Stimulated activated CD8-positive, alpha-beta memory T cell treated with anti-CD3 and anti-CD28 coated beads, Interleukin-4, amount 100 ng/mL, for 48 hours (primary cell): ENCODE data around the gene NACC1.

Source experiments
- DNase-seq: peaks from one replicate; pipeline ENCODE4 v3.0.0-alpha.2; 2020

NACC1 gene

DNA sequence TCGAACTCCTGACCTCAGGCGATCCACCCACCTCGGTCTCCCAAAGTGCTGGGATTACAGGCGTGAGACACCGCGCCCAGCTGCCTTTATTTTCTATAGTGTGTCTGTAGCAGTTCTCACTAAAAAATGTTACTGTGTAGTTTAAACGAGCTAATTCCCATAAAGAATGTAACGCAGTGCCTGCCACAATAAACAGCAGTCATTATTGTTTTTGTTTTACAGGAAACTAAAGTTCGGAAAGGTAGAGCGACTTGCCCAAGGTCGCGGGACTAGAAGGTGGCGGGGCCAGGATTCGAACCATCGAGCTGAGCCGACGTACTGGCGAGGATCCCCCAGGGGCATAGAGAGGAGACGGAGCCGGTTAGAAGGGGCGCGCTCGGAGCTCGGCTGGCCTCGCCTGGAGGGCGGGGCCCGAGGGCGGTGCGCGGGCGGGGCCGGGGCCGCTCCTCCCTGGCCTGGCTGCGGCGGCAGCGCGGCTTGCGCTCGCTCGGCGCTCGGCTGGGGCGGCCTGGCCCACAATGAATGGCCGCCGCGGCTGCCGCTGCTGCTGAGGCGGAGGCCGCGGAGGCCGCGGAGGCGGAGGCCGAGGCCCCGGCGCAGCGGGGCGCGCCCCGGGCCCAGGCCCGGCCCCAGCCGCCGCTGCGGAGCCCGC lies at the start of gene NACC1:
TSS of gene NACC1 (plus strand) at position 493 of the 652 bp plus-strand sequence. CDS start 16,944 bp downstream, outside the sequence.
- peak; percentile 92 for DNase-seq

DNA sequence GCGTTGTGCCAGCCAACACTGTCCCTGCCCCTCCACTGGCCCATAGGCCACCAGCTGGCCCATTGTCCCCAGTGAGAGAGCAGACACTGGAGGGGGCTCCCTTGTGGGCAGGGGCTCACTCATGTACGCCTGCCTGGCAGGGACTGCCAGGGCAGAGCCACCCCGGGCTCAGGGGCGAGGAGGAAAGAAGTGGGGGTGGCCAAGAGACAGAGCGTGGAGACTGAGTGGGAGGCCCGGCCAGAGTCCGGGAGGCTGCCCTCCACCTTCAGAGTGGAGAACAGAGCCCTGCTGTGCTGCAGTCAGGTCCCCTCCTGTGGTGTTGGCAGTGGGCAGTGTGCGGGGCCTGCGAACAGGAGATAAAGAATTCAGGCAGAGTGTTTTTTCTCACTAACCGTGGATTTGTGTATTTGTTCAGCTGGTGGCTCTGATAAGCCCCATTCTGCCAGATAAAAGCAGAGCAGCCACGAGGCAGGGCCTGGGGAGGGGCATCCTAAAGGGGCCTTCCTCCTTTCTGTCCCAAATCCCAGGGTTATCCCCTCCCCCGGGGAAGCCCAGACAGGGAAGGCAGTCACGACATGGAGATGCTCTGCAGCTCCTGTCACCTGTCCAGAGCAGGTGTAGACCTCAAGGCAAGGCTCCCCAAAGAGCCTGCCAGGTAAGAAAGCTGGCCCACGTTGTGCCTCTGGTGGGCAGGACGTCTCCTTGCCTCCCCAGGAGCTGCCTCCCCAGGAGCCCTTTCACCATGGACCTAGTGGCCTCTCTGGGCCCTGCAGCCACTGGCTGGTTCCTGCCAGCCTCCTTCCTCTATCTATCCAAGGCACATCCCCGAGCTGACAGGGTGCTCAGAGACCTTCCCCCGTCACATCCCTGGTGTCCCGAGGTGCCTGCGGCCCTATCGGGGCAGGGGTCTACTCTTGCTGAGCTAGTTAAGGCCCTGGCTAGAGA lies 48.4 kb upstream of the NACC1 start:
- no peak for DNase-seq

- DNase-seq = no peak
Observed at GRCh38 chr19:13070425-13071140, 47.5 kb upstream of the NACC1 start.

DNA sequence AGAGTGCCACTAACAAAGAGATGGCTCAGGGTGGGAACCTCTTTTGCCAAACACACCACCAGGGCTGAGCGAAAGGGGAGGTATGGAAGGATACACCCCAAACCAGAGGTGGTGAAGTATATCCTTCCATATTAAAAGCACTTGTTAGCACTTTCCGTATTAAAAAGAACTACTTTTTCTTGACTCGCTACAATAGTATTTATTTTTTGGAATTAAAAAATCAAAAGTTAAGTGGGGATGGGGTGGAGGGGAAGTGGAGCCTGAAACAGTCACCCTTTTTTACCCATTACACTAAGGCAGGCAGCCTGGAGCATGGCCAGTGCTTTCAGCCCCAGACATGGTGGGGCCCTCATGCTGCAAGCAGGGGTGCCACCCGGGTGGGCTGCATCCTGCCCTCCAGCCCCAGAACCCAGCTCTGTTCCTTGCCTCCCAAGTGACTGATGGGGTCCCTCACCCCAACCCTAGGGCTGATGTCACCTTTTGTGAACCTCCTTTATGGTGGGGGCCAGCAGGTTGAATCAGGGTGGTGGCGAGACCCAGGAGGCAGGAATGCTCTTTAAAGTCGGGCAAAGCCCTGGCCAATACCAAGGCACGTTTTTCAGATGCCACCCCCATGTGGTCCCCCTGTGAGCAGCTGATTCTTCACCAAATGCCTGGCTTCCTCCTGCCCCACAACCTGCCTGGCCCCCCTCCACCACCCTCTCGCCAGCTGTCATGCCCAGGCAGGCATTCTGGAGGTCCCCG lies 46.4 kb upstream of the NACC1 start:
- no peak for DNase-seq

- no peak for DNase-seq
Observed at GRCh38 chr19:13072188-13072908, 45.7 kb upstream of the NACC1 start.

DNA sequence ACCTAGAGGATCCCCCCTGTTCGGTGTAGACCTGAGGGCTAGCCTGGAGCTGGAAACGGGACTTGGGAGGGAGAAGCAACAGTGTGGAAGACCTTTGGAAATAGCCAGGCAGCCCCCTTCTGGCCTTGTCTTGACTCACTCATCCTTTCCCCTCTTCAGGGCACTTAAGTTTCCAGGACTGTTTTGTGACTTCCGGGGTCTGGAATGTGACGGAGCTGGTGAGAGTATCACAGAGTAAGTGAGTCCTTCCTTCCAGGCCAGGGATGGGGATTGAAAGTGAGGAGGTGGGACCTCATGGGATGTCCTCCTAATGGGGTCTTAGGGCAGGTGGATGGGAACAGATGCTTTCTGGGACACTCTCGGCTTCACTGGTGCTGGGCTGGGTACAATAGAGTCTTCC lies 44.8 kb upstream of the NACC1 start:
- no peak for DNase-seq

GRCh38 chr19:13074378-13074777 lies 43.7 kb upstream of the NACC1 start:
- DNase-seq = no peak

- no peak for DNase-seq
Observed at GRCh38 chr19:13076320-13076719, 41.7 kb upstream of the NACC1 start.

DNA sequence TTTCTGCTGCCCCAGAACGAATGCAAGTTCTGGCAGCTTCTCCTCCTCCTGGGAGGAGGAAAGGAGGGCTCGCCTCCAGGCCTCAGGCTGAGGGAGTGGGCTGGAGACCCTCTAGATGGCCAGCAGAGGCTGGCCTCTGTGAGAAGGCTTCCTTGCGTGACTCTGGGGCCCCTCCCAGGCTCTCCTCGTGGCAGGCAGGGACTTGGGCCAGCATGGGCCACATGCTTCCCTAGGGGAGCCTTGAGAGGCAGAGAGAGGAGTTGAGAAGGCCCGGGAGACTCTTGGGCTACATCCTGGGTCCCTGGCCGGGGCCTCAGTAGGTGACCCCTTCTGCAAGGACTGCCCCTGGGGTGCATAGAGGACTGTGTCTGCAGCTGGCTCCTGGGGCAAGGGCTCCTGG lies 41.3 kb upstream of the NACC1 start:
- DNase-seq = no peak

- DNase-seq = no peak
Observed at GRCh38 chr19:13077240-13077639, 40.8 kb upstream of the NACC1 start.

DNA sequence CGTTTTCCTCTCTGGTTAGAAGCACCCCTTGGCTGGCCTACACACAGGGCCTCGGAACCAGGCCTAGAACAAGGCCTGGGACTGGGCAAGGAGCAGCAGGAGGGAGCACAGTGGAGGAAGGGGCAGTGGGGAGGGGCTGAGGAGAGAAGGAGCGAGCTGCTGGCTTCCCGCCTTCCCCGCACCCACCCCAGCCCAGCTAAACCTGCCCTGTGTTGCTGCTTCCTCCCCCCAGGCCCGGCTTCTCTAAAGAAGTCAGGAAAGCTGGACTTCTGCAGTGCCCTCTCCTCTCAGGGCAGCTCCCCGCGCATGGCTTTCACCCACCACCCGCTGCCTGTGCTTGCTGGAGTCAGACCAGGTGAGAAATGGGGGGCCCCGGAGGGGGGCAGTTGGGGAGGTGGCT lies 39.7 kb upstream of the NACC1 start:
- DNase-seq = no peak

DNA sequence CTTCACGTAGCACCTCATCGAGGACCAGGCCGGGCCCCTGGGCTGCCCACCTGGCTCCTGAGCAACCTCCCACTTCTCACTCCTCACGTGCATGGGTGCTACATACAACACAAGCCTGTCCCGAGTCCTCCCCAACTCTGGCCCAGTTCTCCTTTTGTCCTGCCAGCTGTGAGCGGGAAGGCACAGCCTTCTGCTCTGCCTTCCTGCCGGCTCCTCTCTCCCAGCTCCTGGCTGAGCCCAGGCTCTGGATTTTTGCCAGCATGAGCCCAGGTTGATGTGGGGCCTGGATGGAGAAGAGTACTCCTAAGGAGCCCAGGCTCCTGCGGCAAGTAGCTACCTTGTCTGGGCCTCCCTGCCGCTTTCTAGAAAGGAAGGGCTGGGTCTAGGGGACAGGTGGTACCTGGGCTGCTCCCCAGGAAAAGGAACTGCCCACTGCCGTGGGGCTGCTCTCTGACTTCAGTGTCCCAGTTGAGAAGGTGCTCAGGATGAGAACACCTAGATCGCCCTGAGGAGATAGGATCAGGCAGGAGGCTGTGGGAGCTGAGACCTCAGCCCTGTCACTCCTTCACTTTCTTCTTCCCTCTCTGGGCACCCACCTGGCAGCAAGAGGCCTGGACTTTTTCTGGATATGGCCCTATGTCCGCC lies 39.0 kb upstream of the NACC1 start:
- DNase-seq = no peak

- DNase-seq = no peak
Observed at GRCh38 chr19:13079542-13079986, 38.5 kb upstream of the NACC1 start.

DNA sequence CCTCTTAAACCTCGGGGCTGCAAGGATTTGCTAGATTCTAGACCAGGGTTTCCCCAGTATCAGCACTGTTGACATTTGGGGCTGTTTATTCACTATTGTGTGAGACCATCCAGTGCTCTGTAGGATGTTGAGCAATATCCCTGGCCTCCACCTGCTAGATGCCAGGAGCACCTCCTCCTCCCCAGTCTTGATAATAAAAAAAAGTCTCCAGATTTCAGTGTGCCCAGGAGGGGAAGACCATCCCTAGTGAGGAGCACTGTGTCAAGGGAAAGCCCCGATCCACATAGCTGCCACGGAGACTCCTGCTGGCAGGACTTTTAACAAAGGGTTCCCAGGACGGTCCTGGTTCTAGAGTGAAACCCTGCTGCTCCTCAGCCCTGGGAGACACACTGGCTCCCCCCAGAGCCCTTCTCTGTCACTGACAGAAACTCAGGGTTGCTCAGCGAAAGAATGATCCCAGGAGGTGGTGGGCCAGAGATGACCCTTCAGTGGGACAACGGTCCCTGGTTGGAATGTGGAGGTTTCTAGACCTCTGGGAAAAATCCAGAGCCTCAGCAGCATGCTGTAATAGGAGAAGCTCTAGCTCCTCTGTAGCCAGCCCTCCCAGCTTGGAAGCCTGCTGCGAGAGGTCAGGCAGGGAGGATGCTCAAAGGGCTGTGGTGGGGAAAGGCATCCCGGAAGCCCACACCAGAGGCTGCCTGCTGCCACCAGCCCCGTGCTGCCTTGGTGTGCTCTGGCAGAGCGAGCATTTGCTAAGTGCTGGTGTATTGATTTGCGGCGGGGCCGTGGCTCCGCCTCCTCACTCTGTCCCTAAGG lies 35.7 kb upstream of the NACC1 start:
- no peak for DNase-seq

GRCh38 chr19:13083008-13083404 lies 35.1 kb upstream of the NACC1 start:
- no peak for DNase-seq

DNA sequence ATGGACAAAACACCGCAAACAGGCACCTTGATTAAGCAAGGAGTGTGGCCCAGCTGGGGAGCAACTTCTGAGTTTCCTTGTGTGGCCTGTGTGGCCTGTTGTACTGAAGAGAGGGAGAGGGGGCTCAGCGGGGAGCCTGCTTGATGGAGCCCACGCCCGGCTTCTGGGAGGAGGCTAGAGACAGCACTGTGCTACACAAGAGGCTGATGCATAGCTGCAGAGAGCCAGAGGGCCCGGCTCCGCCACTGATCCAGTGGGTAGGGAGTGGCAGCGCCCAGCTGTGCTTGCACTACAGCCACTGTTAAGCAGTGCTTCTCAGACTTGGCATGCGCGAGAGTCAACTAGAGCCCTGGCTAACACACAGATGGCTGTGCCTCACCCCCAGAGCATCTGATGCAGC lies 34.4 kb upstream of the NACC1 start:
- DNase-seq = no peak

- no peak for DNase-seq
Observed at GRCh38 chr19:13085666-13086065, 32.4 kb upstream of the NACC1 start.

GRCh38 chr19:13086341-13086740 lies 31.7 kb upstream of the NACC1 start:
- DNase-seq = no peak

- DNase-seq = no peak
Observed at GRCh38 chr19:13087295-13087694, 30.8 kb upstream of the NACC1 start.

- no peak for DNase-seq
Observed at GRCh38 chr19:13087795-13088537, 30.1 kb upstream of the NACC1 start.
